22Rv1 (cell line): ENCODE measurements around the gene THRB.
A peak's percentile ranks its signal among the peaks of the same experiment; 100 is the strongest.

Experiments
- CTCF ChIP-seq: fragments of 450-650 bp; IDR thresholded peaks from 2 replicates; pipeline ENCODE4 v1.5.1; 2017; ENCODE audit warnings: mild to moderate bottlenecking
- ZFX ChIP-seq: fragments of 450-650 bp; IDR thresholded peaks from 2 replicates; pipeline ENCODE4 v1.6.1; 2017; ENCODE audit warnings: antibody characterized with exemption, borderline replicate concordance

GRCh38 chr3:24496529-24497482 is 2.2 kb upstream of the THRB start:
- TF ChIP-seq CTCF (peak; percentile 48), ZFX (no peak)
